Measurements from ENCODE around the gene HEG1.
"Not testable (repeated sequence)": the region's sequence is repeated elsewhere in the genome, so short reads cannot be mapped to it uniquely, and the experiment has no call there.

GRCh38 chr3:124957951-124958350 lies 97.8 kb downstream of the HEG1 start:
- TF ChIP-seq, protein P1, sequence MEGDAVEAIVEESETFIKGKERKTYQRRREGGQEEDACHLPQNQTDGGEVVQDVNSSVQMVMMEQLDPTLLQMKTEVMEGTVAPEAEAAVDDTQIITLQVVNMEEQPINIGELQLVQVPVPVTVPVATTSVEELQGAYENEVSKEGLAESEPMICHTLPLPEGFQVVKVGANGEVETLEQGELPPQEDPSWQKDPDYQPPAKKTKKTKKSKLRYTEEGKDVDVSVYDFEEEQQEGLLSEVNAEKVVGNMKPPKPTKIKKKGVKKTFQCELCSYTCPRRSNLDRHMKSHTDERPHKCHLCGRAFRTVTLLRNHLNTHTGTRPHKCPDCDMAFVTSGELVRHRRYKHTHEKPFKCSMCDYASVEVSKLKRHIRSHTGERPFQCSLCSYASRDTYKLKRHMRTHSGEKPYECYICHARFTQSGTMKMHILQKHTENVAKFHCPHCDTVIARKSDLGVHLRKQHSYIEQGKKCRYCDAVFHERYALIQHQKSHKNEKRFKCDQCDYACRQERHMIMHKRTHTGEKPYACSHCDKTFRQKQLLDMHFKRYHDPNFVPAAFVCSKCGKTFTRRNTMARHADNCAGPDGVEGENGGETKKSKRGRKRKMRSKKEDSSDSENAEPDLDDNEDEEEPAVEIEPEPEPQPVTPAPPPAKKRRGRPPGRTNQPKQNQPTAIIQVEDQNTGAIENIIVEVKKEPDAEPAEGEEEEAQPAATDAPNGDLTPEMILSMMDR (IDR thresholded peaks at IDR 0.05): not testable (repeated sequence)
- not testable (repeated sequence) for TF ChIP-seq POLR2A (IDR thresholded peaks at IDR 0.05)
